HepG2 (cell line): ENCODE measurements around the gene SLC12A9. TPM values are rescaled to one million over a fixed set of nuclear protein-coding genes. Genes with fewer than 3 reads are reported as not detected.

Source experiments
- ATAC-seq: fragments of 200-7000 bp; cut with Tn5 transposase; 3 replicates; pipeline ENCODE4 v1.9.1; 2020; ENCODE audit warnings: mild to moderate bottlenecking, moderate library complexity
- BruUV-seq: library from RNA; stranded (reverse); fragments of 400-500 nt; replicated peaks from 2 replicates; lab custom pipeline; 2021; lab: Mats Ljungman, UMichigan
- CTCF ChIA-PET: fragments of 300-600 bp; formaldehyde crosslinking; extraction: SDS; loops from one replicate; lab custom pipeline; 2021; ENCODE audit warnings: low total read pairs, inconsistent platforms, low intra/inter-chr PET ratio; lab: Yijun Ruan, JAX
- POLR2A ChIA-PET: fragments of 350-600 bp; sonication (Branson Sonifier 250); formaldehyde crosslinking; loops from one replicate; lab custom pipeline; 2020; ENCODE audit warnings: antibody characterized with exemption, inconsistent platforms; lab: Yijun Ruan, JAX
- DNase-seq: peaks from one replicate; pipeline ENCODE4 v3.0.0-alpha.2; 2015; ENCODE audit warnings: low spot score
- FAIRE-seq: peaks from 3 replicates; lab custom pipeline; 2011; peaks lifted over from hg19 to GRCh38; lab: Jason Lieb, UNC
- H2AFZ ChIP-seq: one replicate; pipeline ENCODE4 v1.6.1; 2011; ENCODE audit warnings: low read length, inconsistent platforms
- H3K27ac ChIP-seq: fragments of 300-600 bp; 3 replicates; pipeline ENCODE4 v1.8.0; 2011; ENCODE audit warnings: mixed run types, mild to moderate bottlenecking, mixed read lengths, low read length, inconsistent platforms; ENCODE audit not compliant: insufficient read depth; ENCODE audit errors: extremely low read length
- H3K27me3 ChIP-seq, 2 experiments: fragments of 200-600 bp in 1 of 2; 2 replicates in 1 of 2; 3 replicates in 1 of 2; pipeline versions ENCODE4 v1.6.0 to v1.8.0; 2011; ENCODE audit warnings: low read length in 2 of 2, mild to moderate bottlenecking in 2 of 2, moderate library complexity in 2 of 2, inconsistent platforms in 1 of 2; ENCODE audit not compliant: insufficient read depth in 2 of 2, control insufficient read depth in 1 of 2
- H3K36me3 ChIP-seq, 2 experiments: fragments of 200-600 bp in 1 of 2; replicated peaks in 1 of 2; 2 replicates in 1 of 2; 3 replicates in 1 of 2; pipeline versions ENCODE4 v1.5.1 to v1.8.0; 2011; ENCODE audit warnings: low read length in 2 of 2, inconsistent platforms in 1 of 2; ENCODE audit not compliant: insufficient read depth in 2 of 2, control insufficient read depth in 1 of 2
- H3K4me1 ChIP-seq: 2 replicates; pipeline ENCODE4 v1.5.1; 2012; ENCODE audit warnings: low read length, inconsistent platforms; ENCODE audit not compliant: insufficient read depth
- H3K4me2 ChIP-seq: 2 replicates; pipeline ENCODE4 v1.6.0; 2011; ENCODE audit warnings: low read depth, low read length, inconsistent platforms
- H3K4me3 ChIP-seq, 3 experiments: fragments of 200-600 bp in 1 of 3; sonication (generic), shearing (Covaris generic) in 1 of 3; replicated peaks in 1 of 3; 2 replicates each; pipeline ENCODE4 v1.5.1; 2011 to 2016; ENCODE audit warnings: low read length in 3 of 3, inconsistent platforms in 2 of 3, low read depth in 2 of 3, mild to moderate bottlenecking in 2 of 3, control low read depth in 1 of 3, mixed read lengths in 1 of 3; ENCODE audit not compliant: insufficient read depth in 1 of 3
- H3K79me2 ChIP-seq: one replicate; pipeline ENCODE4 v1.6.1; 2011; ENCODE audit warnings: low read length, inconsistent platforms; ENCODE audit not compliant: insufficient read depth
- H3K9ac ChIP-seq: 2 replicates; pipeline ENCODE4 v1.6.0; 2011; ENCODE audit warnings: mild to moderate bottlenecking, low read depth, low read length, inconsistent platforms; ENCODE audit not compliant: insufficient read depth
- H3K9me3 ChIP-seq: 2 replicates; pipeline ENCODE4 v1.5.1; 2012; ENCODE audit warnings: mild to moderate bottlenecking, low read length
- H4K20me1 ChIP-seq: 2 replicates; pipeline ENCODE4 v1.6.0; 2011; ENCODE audit warnings: inconsistent platforms, mild to moderate bottlenecking, low read length, moderate library complexity; ENCODE audit not compliant: insufficient read depth
- ARNT ChIP-seq: fragments of 450-650 bp; IDR thresholded peaks from 2 replicates; pipeline ENCODE4 v1.6.1; 2017
- CBX1 ChIP-seq: IDR thresholded peaks from one replicate; pipeline ENCODE4 v1.6.1; 2016; ENCODE audit warnings: antibody characterized with exemption, low read depth
- CENPX ChIP-seq: sonication (generic); formaldehyde crosslinking; IDR thresholded peaks from 2 replicates; pipeline ENCODE4 v1.9.0; 2021; ENCODE audit warnings: mild to moderate bottlenecking, missing genetic modification reagents, moderate library complexity
- ERF ChIP-seq: IDR thresholded peaks from 2 replicates; pipeline ENCODE4 v1.6.1; 2018; ENCODE audit warnings: missing biosample characterization, missing genetic modification reagents
- MYNN ChIP-seq: sonication (generic); formaldehyde crosslinking; IDR thresholded peaks from 2 replicates; pipeline ENCODE4 v1.4.0; 2020; ENCODE audit warnings: mild to moderate bottlenecking, low read depth, missing genetic modification reagents
- SETDB1 ChIP-seq: sonication (generic); formaldehyde crosslinking; IDR thresholded peaks from 2 replicates; pipeline ENCODE4 v1.5.1; 2020; ENCODE audit warnings: missing genetic modification reagents, mild to moderate bottlenecking, borderline replicate concordance
- SRSF9 ChIP-seq: fragments of 200-400 bp; formaldehyde crosslinking; IDR thresholded peaks from 2 replicates; pipeline ENCODE4 v1.6.1; 2018; ENCODE audit warnings: borderline replicate concordance, mild to moderate bottlenecking, low read depth, low read length; ENCODE audit not compliant: insufficient read depth, poor library complexity, severe bottlenecking
- SUZ12 ChIP-seq: fragments of 150-350 bp; IDR thresholded peaks from 2 replicates; pipeline ENCODE4 v1.6.1; 2014; ENCODE audit warnings: low read depth, low read length
- ZFP37 ChIP-seq: sonication (generic); formaldehyde crosslinking; IDR thresholded peaks from 2 replicates; pipeline ENCODE4 v1.4.0; 2020; ENCODE audit warnings: missing genetic modification reagents, borderline replicate concordance
- ZNF136 ChIP-seq: sonication (generic); formaldehyde crosslinking; IDR thresholded peaks from 2 replicates; pipeline ENCODE4 v1.8.1; 2022; ENCODE audit warnings: low read depth, mild to moderate bottlenecking, moderate library complexity, missing genetic modification reagents
- ZNF17 ChIP-seq: sonication (generic); formaldehyde crosslinking; IDR thresholded peaks from 2 replicates; pipeline ENCODE4 v1.5.0; 2020; ENCODE audit warnings: mild to moderate bottlenecking, missing genetic modification reagents
- ZNF18 ChIP-seq: sonication (generic); formaldehyde crosslinking; IDR thresholded peaks from 2 replicates; pipeline ENCODE4 v1.8.0; 2022; ENCODE audit warnings: mild to moderate bottlenecking, missing genetic modification reagents; ENCODE audit not compliant: insufficient replicate concordance
- ZNF556 ChIP-seq: sonication (generic); formaldehyde crosslinking; IDR thresholded peaks from 2 replicates; pipeline ENCODE4 v1.4.0; 2020; ENCODE audit warnings: mild to moderate bottlenecking, missing genetic modification reagents, borderline replicate concordance
- ZNF577 ChIP-seq: sonication (generic); formaldehyde crosslinking; IDR thresholded peaks from 2 replicates; pipeline ENCODE4 v1.4.0; 2020; ENCODE audit warnings: mild to moderate bottlenecking, low read depth, missing genetic modification reagents, borderline replicate concordance
- ZNF7 ChIP-seq: IDR thresholded peaks from 2 replicates; pipeline ENCODE4 v1.6.1; 2016; ENCODE audit warnings: missing biosample characterization, missing genetic modification reagents
- ZNF782 ChIP-seq: sonication (generic); formaldehyde crosslinking; IDR thresholded peaks from 2 replicates; pipeline ENCODE4 v1.4.0; 2020; ENCODE audit warnings: missing genetic modification reagents, mild to moderate bottlenecking, borderline replicate concordance
- WGBS: methylation state at CpG from one replicate; pipeline ENCODE4 v1.1.6; 2017; ENCODE audit warnings: low lambda C conversion rate; 5-methylcytosine and 5-hydroxymethylcytosine counted together
- in situ Hi-C: cut with HindIII; loops from 2 replicates; pipeline ENCODE4 v1.10.0; 2017; ENCODE audit warnings: low pct_unique_long_range_greater_than_20kb; ENCODE audit not compliant: extremely low pct_ligation_motif_present
- intact Hi-C: fragments of 100-400 bp; cut with micrococcal nuclease; formaldehyde crosslinking; loops from one replicate; pipeline ENCODE4 v1.10.0; 2022; ENCODE audit not compliant: unreplicated experiment
- polyA plus RNA-seq, 8 experiments: library from polyadenylated mRNA; depleted of rRNA in 3 of 8; stranded (reverse) in 7 of 8; unstranded in 1 of 8; fragments of >200 nt; fragmentation: Illumina TruSeq in 4 of 8; extraction: Trizol in 4 of 8; gene quantifications; 2 replicates each; pipeline versions ENCODE4 v1.2.1 to v1.2.3, GENCODE V29; 2011 to 2016; ENCODE audit warnings: low read depth in 4 of 8, missing spikeins in 1 of 8, mixed read lengths in 1 of 8; ENCODE audit not compliant: insufficient read depth in 1 of 8
- total RNA-seq, 5 experiments: library from RNA; depleted of rRNA; stranded (reverse); fragments of >200 nt; fragmentation: Illumina TruSeq; extraction: Trizol; gene quantifications; 2 replicates each; pipeline ENCODE4 v1.2.3, GENCODE V29; 2016; ENCODE audit warnings: low read depth in 1 of 5
- TF ChIP-seq, protein P1 (sequence below): sonication (generic); formaldehyde crosslinking; IDR thresholded peaks from 2 replicates; pipeline ENCODE4 v1.5.0; 2020; ENCODE audit warnings: mild to moderate bottlenecking, missing genetic modification reagents

SLC12A9 gene
- total and polyA plus RNA-seq, 2 of the 13 experiments (the other 11 are each of a cell fraction or from before 2014, with no cell fraction given), result 8.7 to 16.6 TPM

DNA sequence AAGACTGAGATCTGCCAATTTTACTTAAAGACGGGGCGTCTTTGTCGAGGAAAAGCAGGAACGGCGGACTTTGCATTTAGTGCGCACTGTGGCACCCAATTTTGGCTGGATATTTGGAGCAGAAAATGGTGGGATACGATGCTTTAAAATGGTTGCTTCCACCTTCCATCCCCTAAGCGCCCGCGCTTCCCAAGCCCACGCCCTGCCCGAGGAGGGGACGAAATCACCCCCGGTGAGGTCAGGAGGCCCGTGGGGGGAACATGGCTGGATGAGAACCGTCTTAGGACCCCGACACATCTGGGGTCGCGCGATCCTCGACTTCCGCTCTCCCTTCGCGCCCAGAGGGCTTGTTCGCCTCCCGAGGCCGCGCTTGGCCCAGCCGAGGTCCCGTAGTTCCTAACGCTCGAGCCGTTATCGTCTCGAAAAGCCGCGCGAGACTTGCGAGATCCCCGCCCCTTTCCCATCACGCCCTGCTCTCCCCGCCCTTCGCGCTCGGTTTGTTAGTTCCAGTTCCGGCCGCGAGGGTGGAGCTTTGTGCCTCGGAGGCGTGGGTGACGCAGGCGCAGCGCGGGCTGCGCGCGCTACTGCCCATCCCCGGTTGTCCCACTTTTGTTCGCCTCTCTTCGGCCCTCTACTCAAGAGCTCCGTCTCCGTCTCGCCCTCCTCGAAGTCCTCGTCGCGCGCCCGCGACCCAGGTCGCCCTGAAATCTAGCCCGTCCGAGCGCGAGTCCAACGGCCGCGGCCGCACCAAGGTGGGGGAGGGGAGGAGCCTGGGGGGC, 22.3 kb downstream of the SLC12A9 start, which contains the start of gene SRRT:
Gene SRRT, plus strand, starts transcription at position 527 of the 779 bp plus-strand sequence. CDS start 488 bp downstream, outside the sequence.
- TSS peak; percentile 98 for BruUV-seq
- intact Hi-C loops (loop anchor here (1.0 kb wide), 1 partner anchor 168 kb away; the partner anchor contains the start of gene POP7), in situ Hi-C loops (loop anchor here (25.0 kb wide), 1 partner anchor 413 kb away; no protein-coding TSS in a partner anchor)
- peaks cover 0 to 2% of the 10 kb centered on the region in 2 experiments; a peak in 1 of 5 replicates for H3K27me3 ChIP-seq
- peak; percentile 94 for DNase-seq
- no peaks in the 10 kb centered on the region for H3K9me3 ChIP-seq
- H4K20me1 ChIP-seq, result peaks cover 20% of the 10 kb centered on the region
- peak within 1 kb of the TSS; percentile 94 for H3K4me2 ChIP-seq
- peak within 1 kb of the TSS; percentile 84 to 89 (median 86) for H3K4me3 ChIP-seq
- H3K27ac ChIP-seq, result peak within 1 kb of the TSS; percentile 87
- peaks cover 1 to 26% of the 10 kb centered on the region in 2 experiments for H3K36me3 ChIP-seq
- peak; percentile 94 for ATAC-seq
- peaks cover 45% of the 10 kb centered on the region for H3K4me1 ChIP-seq
- POLR2A ChIA-PET, result interaction anchor here (0.5 to 2.6 kb wide), 37 partner anchors 11 to 446 kb away, joined by 3 to 141 read pairs (median 4); partner anchors contain the start of genes ACHE, EPHB4, FBXO24 and FIS1
- CTCF ChIA-PET, result no interaction called here
- no peak within 1 kb of the TSS for H2AFZ ChIP-seq
- FAIRE-seq, result peak; percentile 97
- peaks cover 46% of the 10 kb centered on the region for H3K79me2 ChIP-seq
- H3K9ac ChIP-seq, result peak within 1 kb of the TSS; percentile 91
- WGBS, result under 1% methylated on average over 31 of the region's 79 CpGs
- TF ChIP-seq ZNF18 (CRISPR knock-in tag) (peak; percentile 72), SRSF9 (no peak), ZNF782 (CRISPR knock-in tag) (peak; percentile 81; the same call in 1 of the 2 replicates), ERF (peak; percentile 67; the same call in 1 of the 2 replicates), CENPX (CRISPR knock-in tag) (no peak), ZFP37 (CRISPR knock-in tag) (0 out of 2 replicates have a peak, but pooled peaks have one; percentile 8), ZNF7 (CRISPR knock-in tag) (no peak), ZNF17 (no peak), MYNN (CRISPR knock-in tag) (peak; percentile 74; the same call in 1 of the 2 replicates), CBX1 (peak; percentile 38), ARNT (no peak), SUZ12 (no peak), ZNF136 (CRISPR knock-in tag) (no peak), ZNF577 (CRISPR knock-in tag) (no peak), ZNF556 (CRISPR knock-in tag) (peak; percentile 54), SETDB1 (no peak)
- TF ChIP-seq, protein P1, sequence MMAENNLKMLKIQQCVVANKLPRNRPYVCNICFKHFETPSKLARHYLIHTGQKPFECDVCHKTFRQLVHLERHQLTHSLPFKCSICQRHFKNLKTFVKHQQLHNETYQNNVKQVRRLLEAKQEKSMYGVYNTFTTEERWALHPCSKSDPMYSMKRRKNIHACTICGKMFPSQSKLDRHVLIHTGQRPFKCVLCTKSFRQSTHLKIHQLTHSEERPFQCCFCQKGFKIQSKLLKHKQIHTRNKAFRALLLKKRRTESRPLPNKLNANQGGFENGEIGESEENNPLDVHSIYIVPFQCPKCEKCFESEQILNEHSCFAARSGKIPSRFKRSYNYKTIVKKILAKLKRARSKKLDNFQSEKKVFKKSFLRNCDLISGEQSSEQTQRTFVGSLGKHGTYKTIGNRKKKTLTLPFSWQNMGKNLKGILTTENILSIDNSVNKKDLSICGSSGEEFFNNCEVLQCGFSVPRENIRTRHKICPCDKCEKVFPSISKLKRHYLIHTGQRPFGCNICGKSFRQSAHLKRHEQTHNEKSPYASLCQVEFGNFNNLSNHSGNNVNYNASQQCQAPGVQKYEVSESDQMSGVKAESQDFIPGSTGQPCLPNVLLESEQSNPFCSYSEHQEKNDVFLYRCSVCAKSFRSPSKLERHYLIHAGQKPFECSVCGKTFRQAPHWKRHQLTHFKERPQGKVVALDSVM, result peak; percentile 13; the same call in 1 of the 2 replicates
